OCI-LY7 (cell line): ENCODE data around the gene COMMD1. TPM values are rescaled to one million over a fixed set of nuclear protein-coding genes. Genes with fewer than 3 reads are reported as not detected.

Source experiments
- BruUV-seq: library from RNA; stranded (reverse); fragments of 400-500 nt; replicated peaks from 2 replicates; lab custom pipeline; 2021; lab: Mats Ljungman, UMichigan
- CTCF ChIA-PET: fragments of 300-600 bp; sonication (Branson Sonifier 250); formaldehyde crosslinking; loops from one replicate; lab custom pipeline; 2022; ENCODE audit warnings: antibody characterized with exemption; ENCODE audit not compliant: unreplicated experiment; lab: Charles Lee
- POLR2A ChIA-PET: fragments of 300-600 bp; sonication (Branson Sonifier 250); formaldehyde crosslinking; loops from one replicate; lab custom pipeline; 2022; ENCODE audit warnings: antibody characterized with exemption; lab: Charles Lee
- DNase-seq: peaks from one replicate; pipeline ENCODE4 v3.0.0-alpha.2; 2015; ENCODE audit warnings: low spot score
- H2AFZ ChIP-seq: fragments of 200-600 bp; sonication (generic), shearing (Covaris generic); 2 replicates; pipeline ENCODE4 v1.6.1; 2014; ENCODE audit warnings: mild to moderate bottlenecking, antibody characterized with exemption, low read length, moderate library complexity
- H3K27ac ChIP-seq: fragments of 200-600 bp; sonication (generic); 2 replicates; pipeline ENCODE4 v1.5.1; 2014; ENCODE audit warnings: mixed run types, low read depth, mild to moderate bottlenecking, moderate library complexity, low read length, inconsistent platforms; ENCODE audit not compliant: poor library complexity, severe bottlenecking
- H3K36me3 ChIP-seq: fragments of 200-600 bp; sonication (generic); 2 replicates; pipeline ENCODE4 v1.6.1; 2014; ENCODE audit warnings: mild to moderate bottlenecking, antibody characterized with exemption, low read length, moderate library complexity, mixed read lengths; ENCODE audit not compliant: insufficient read depth
- H3K4me1 ChIP-seq: fragments of 200-600 bp; sonication (generic); 2 replicates; pipeline ENCODE4 v1.5.1; 2014; ENCODE audit warnings: mild to moderate bottlenecking, low read length; ENCODE audit not compliant: insufficient read depth, poor library complexity, severe bottlenecking
- H3K4me2 ChIP-seq: fragments of 200-600 bp; sonication (generic); 2 replicates; pipeline ENCODE4 v1.6.1; 2014; ENCODE audit warnings: mild to moderate bottlenecking, low read length
- H3K4me3 ChIP-seq: fragments of 200-600 bp; sonication (generic); 2 replicates; pipeline ENCODE4 v1.5.1; 2014; ENCODE audit warnings: mild to moderate bottlenecking, low read depth, low read length; ENCODE audit not compliant: poor library complexity, severe bottlenecking
- H3K79me2 ChIP-seq: fragments of 200-600 bp; sonication (generic); 2 replicates; pipeline ENCODE4 v1.6.1; 2016; ENCODE audit warnings: low read depth, mild to moderate bottlenecking, low read length, moderate library complexity, mixed read lengths; ENCODE audit not compliant: insufficient read depth
- H3K9me2 ChIP-seq: fragments of 200-600 bp; sonication (generic); 2 replicates; pipeline ENCODE4 v1.6.1; 2016; ENCODE audit warnings: mild to moderate bottlenecking, low read length, mixed read lengths; ENCODE audit not compliant: insufficient read depth
- H3K9me3 ChIP-seq: fragments of 200-600 bp; sonication (generic); 2 replicates; pipeline ENCODE4 v1.6.1; 2014; ENCODE audit warnings: mild to moderate bottlenecking, mixed run types, low read length, mixed read lengths
- H4K20me1 ChIP-seq: fragments of 200-600 bp; sonication (generic); 2 replicates; pipeline ENCODE4 v1.6.1; 2014; ENCODE audit warnings: mild to moderate bottlenecking, antibody characterized with exemption, low read length, moderate library complexity, mixed read lengths; ENCODE audit not compliant: insufficient read depth
- EZH2phosphoT487 ChIP-seq: fragments of 200-600 bp; sonication (generic); IDR thresholded peaks from 2 replicates; pipeline ENCODE4 v1.6.1; 2018; ENCODE audit warnings: low read depth, borderline replicate concordance, mild to moderate bottlenecking, mixed run types, antibody characterized with exemption, low read length, moderate library complexity, mixed read lengths
- intact Hi-C: fragments of 100-400 bp; cut with micrococcal nuclease; formaldehyde crosslinking; loops from one replicate; pipeline ENCODE4 v1.10.0; 2022; ENCODE audit not compliant: unreplicated experiment
- total RNA-seq, 2 experiments: library from RNA; depleted of rRNA in 1 of 2; stranded (reverse); fragments of >200 nt in 1 of 2; shearing (Covaris generic) in 1 of 2; gene quantifications; 2 replicates each; pipeline ENCODE4 v1.2.3, GENCODE V29; 2014 to 2022
- TF ChIP-seq, protein P1 (sequence below): fragments of 200-600 bp; sonication (generic); conservative IDR thresholded peaks from 2 replicates; pipeline ENCODE4 v1.5.1; 2014; ENCODE audit warnings: mild to moderate bottlenecking, antibody characterized with exemption, low read length, moderate library complexity, mixed read lengths

COMMD1 gene
- total RNA-seq, 2 experiments from 2014 or later, result 22.0 to 22.1 TPM

DNA sequence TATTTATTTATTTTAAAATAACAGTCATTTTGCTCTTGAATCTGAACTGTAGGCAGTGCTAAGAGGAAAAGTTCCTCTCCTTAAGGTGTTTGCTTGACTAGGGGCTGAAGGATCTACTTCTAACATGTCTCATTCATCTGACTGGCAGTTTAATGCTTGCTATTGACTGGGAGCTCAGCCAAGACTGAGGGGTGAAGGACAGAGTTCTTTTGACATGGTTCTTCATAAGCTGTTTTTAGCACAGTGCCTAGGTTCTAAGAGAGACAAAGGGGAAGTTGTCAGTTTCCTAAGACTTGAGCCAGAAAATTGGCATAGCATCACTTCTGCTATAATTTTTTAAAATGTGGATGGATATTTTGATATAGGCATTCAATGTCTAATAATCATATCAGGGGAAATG lies 73.0 kb downstream of the COMMD1 start:
- peak; percentile 29 for DNase-seq
- ChIA-PET CTCF (no interaction called here), POLR2A (interaction anchor here (0.7 kb wide), 2 partner anchors 35 to 52 kb away, joined by 3 read pairs; no protein-coding TSS in a partner anchor)
- no TSS peak for BruUV-seq
- Histone ChIP-seq H4K20me1 (no peaks in the 10 kb centered on the region), H3K4me3 (no peak overlapping the region), H2AFZ (no peak overlapping the region), H3K27ac (no peak overlapping the region), H3K79me2 (no peaks in the 10 kb centered on the region), H3K4me1 (peaks cover 7% of the 10 kb centered on the region), H3K36me3 (no peaks in the 10 kb centered on the region), H3K9me2 (no peaks in the 10 kb centered on the region), H3K9me3 (no peaks in the 10 kb centered on the region), H3K4me2 (no peak overlapping the region)
- intact Hi-C loops, result no loop called here
- no peak for TF ChIP-seq EZH2phosphoT487
- TF ChIP-seq, protein P1, sequence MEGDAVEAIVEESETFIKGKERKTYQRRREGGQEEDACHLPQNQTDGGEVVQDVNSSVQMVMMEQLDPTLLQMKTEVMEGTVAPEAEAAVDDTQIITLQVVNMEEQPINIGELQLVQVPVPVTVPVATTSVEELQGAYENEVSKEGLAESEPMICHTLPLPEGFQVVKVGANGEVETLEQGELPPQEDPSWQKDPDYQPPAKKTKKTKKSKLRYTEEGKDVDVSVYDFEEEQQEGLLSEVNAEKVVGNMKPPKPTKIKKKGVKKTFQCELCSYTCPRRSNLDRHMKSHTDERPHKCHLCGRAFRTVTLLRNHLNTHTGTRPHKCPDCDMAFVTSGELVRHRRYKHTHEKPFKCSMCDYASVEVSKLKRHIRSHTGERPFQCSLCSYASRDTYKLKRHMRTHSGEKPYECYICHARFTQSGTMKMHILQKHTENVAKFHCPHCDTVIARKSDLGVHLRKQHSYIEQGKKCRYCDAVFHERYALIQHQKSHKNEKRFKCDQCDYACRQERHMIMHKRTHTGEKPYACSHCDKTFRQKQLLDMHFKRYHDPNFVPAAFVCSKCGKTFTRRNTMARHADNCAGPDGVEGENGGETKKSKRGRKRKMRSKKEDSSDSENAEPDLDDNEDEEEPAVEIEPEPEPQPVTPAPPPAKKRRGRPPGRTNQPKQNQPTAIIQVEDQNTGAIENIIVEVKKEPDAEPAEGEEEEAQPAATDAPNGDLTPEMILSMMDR, result no peak

DNA sequence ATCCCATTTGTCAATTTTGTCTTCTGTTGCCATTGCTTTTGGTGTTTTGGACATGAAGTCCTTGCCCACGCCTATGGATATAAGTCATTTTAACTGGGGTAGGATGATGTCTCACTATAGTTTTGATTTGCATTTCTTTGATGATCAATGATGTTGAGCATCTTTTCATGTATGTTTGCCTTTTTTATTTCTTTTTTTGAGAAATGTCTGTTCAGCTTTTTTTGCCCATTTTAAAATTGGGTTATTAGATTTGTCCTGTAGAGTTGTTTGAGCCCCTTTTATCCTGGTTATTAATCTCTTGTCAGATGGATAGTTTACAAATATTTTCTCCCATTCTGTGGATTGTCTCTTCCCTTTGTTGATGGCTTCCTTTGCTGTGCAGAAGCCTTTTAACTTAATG lies 75.3 kb downstream of the COMMD1 start:
- H3K9me3 ChIP-seq, result no peaks in the 10 kb centered on the region
- H2AFZ ChIP-seq, result no peak overlapping the region
- no peaks in the 10 kb centered on the region for H3K36me3 ChIP-seq
- intact Hi-C loops, result no loop called here
- POLR2A ChIA-PET, result no interaction called here
- no peaks in the 10 kb centered on the region for H4K20me1 ChIP-seq
- no peak for DNase-seq
- CTCF ChIA-PET, result no interaction called here
- TF ChIP-seq, protein P1, result no peak
- TF ChIP-seq EZH2phosphoT487, result no peak
- no peak overlapping the region for H3K4me2 ChIP-seq
- no peak overlapping the region for H3K27ac ChIP-seq
- peaks cover 7% of the 10 kb centered on the region for H3K4me1 ChIP-seq
- H3K9me2 ChIP-seq, result no peaks in the 10 kb centered on the region
- no peaks in the 10 kb centered on the region for H3K79me2 ChIP-seq
- BruUV-seq, result no TSS peak
- H3K4me3 ChIP-seq, result no peak overlapping the region

DNA sequence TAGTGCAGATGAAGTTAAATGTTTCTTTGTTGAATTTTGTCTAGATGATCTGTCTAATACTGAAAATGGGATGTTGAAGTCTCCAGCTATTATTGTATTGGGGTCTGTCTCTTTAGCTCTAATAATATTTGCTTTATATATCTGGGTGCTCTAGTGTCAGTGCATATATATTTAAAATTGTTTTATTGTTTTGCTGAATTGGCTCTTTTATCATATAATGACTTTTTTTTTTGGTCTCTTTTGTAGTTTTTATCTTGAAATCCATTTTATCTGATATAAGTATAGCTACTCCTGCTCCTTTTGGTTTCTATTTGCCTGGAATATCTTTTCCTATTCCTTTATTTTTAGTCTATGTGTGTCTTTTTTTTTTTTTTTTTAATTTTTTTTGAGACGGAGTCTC lies 79.2 kb downstream of the COMMD1 start:
- CTCF ChIA-PET, result no interaction called here
- Histone ChIP-seq H3K9me2 (no peaks in the 10 kb centered on the region), H3K27ac (no peak overlapping the region), H3K4me1 (no peaks in the 10 kb centered on the region), H3K4me3 (no peak overlapping the region), H3K9me3 (no peaks in the 10 kb centered on the region), H3K36me3 (no peaks in the 10 kb centered on the region), H3K4me2 (no peak overlapping the region), H4K20me1 (no peaks in the 10 kb centered on the region), H3K79me2 (no peaks in the 10 kb centered on the region), H2AFZ (no peak overlapping the region)
- BruUV-seq, result no TSS peak
- POLR2A ChIA-PET, result interaction anchor here (0.7 kb wide), 2 partner anchors 251 to 437 kb away, joined by 3 to 5 read pairs; no protein-coding TSS in a partner anchor
- DNase-seq, result no peak
- TF ChIP-seq EZH2phosphoT487, result no peak
- TF ChIP-seq, protein P1, result no peak
- intact Hi-C loops, result no loop called here
